ENCODE measurements around the gene MUC5B. TPM values are rescaled to one million over a fixed set of nuclear protein-coding genes. Genes with fewer than 3 reads are reported as not detected.

MUC5B gene
- total RNA-seq, 2 donors from 2014 or later = not detected

GRCh38 chr11:1217151-1217550 is 5.7 kb upstream of the MUC5B start:
- Histone ChIP-seq H3K27ac (ENCODE audit: low read depth, low read length) (no peak overlapping the region), H3K9ac (ENCODE audit: extremely low read depth, low read length, poor library complexity, severe bottlenecking) (no peak overlapping the region), H3K9me3 (ENCODE audit: control insufficient read depth, low read length) (no peaks in the 10 kb centered on the region), H3K36me3 (ENCODE audit: control insufficient read depth, insufficient read depth, low read length) (no peaks in the 10 kb centered on the region), H3K27me3 (ENCODE audit: control insufficient read depth, insufficient read depth, low read length, poor library complexity, severe bottlenecking) (peaks cover 17% of the 10 kb centered on the region), H3K4me3 (ENCODE audit: low read length) (no peak overlapping the region), H3K4me1 (ENCODE audit: control insufficient read depth, insufficient read depth, low read length) (no peaks in the 10 kb centered on the region)
- Mint-ChIP-seq H3K9me3 (peaks cover 17% of the 10 kb centered on the region), H3K27me3 (ENCODE audit: insufficient read depth) (peaks cover 20% of the 10 kb centered on the region), H3K4me1 (no peaks in the 10 kb centered on the region), H3K4me3 (no peak overlapping the region), H3K36me3 (ENCODE audit: low read depth) (no peaks in the 10 kb centered on the region), H3K27ac (no peak overlapping the region)
- DNase-seq = peak; percentile 22
- no peak for TF ChIP-seq CTCF (conservative IDR thresholded peaks at IDR 0.05)
- 91 to 95% methylated on average over 12 to 17 of the region's 17 CpGs for WGBS, 2 experiments (ENCODE audit: insufficient coverage in 1 of 2, insufficient read length in 1 of 2)

GRCh38 chr11:1218256-1218787 is 4.5 kb upstream of the MUC5B start:
- H3K36me3 Mint-ChIP-seq (ENCODE audit: low read depth) = no peaks in the 10 kb centered on the region
- H3K27ac ChIP-seq (ENCODE audit: low read depth, low read length) = no peak overlapping the region
- TF ChIP-seq CTCF (conservative IDR thresholded peaks at IDR 0.05) = no peak
- H3K4me3 ChIP-seq (ENCODE audit: low read length) = no peak overlapping the region
- H3K9me3 Mint-ChIP-seq = peaks cover 9% of the 10 kb centered on the region
- no peak overlapping the region for H3K9ac ChIP-seq (ENCODE audit: extremely low read depth, low read length, poor library complexity, severe bottlenecking)
- H3K9me3 ChIP-seq (ENCODE audit: control insufficient read depth, low read length) = no peaks in the 10 kb centered on the region
- peak; percentile 27 for DNase-seq
- H3K27me3 ChIP-seq (ENCODE audit: control insufficient read depth, insufficient read depth, low read length, poor library complexity, severe bottlenecking) = peaks cover 17% of the 10 kb centered on the region
- H3K4me3 Mint-ChIP-seq = no peak overlapping the region
- 84 to 85% methylated on average over 6 to 15 of the region's 15 CpGs for WGBS, 2 experiments (ENCODE audit: insufficient coverage in 1 of 2, insufficient read length in 1 of 2)
- H3K27me3 Mint-ChIP-seq (ENCODE audit: insufficient read depth) = peaks cover 15% of the 10 kb centered on the region
- no peak overlapping the region for H3K27ac Mint-ChIP-seq
- no peaks in the 10 kb centered on the region for H3K4me1 ChIP-seq (ENCODE audit: control insufficient read depth, insufficient read depth, low read length)
- no peaks in the 10 kb centered on the region for H3K4me1 Mint-ChIP-seq
- no peaks in the 10 kb centered on the region for H3K36me3 ChIP-seq (ENCODE audit: control insufficient read depth, insufficient read depth, low read length)

DNA sequence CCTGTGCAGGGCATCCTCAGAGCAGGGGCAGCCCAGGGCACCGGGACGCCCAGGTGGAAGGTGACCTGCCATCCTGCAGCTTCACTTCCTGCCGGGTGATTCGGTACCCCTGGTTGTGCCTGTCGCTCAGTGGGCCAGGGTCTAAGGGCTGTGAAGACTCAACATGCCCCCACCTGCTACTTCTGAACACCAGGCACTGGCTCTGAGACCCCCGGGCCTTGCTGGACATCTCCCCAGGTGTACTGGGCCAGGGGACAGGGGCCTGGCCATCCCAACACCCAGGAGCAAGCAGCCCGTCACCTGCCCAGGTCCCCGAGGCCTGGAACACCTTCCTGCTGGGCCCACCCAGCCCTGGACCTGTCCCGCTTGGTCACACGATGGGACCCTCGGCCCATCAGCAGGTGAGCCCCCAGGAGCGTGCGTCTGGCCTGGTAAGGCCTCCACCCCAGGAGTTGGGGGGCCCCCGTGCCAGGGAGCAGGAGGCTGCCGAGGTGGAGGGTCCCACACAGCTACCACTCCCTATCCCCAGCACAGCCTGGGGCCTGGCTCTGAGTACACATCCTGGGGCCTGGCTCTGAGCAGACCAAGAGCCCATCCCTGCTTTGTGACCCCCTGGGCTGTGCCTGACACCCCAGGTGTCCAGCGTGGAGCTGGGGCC is 3.9 kb upstream of the MUC5B start:
- H3K4me1 ChIP-seq (ENCODE audit: control insufficient read depth, insufficient read depth, low read length) = no peaks in the 10 kb centered on the region
- Mint-ChIP-seq H3K4me1 (no peaks in the 10 kb centered on the region), H3K27me3 (ENCODE audit: insufficient read depth) (peaks cover 13% of the 10 kb centered on the region), H3K27ac (no peak overlapping the region), H3K36me3 (ENCODE audit: low read depth) (no peaks in the 10 kb centered on the region), H3K4me3 (no peak overlapping the region), H3K9me3 (peaks cover 8% of the 10 kb centered on the region)
- 88 to 96% methylated on average over 11 to 16 of the region's 16 CpGs for WGBS, 2 experiments (ENCODE audit: insufficient coverage in 1 of 2, insufficient read length in 1 of 2)
- H3K4me3 ChIP-seq (ENCODE audit: low read length) = no peak overlapping the region
- no peak for TF ChIP-seq CTCF (conservative IDR thresholded peaks at IDR 0.05)
- H3K27me3 ChIP-seq (ENCODE audit: control insufficient read depth, insufficient read depth, low read length, poor library complexity, severe bottlenecking) = peaks cover 15% of the 10 kb centered on the region
- peak; percentile 39 for DNase-seq
- H3K9ac ChIP-seq (ENCODE audit: extremely low read depth, low read length, poor library complexity, severe bottlenecking) = no peak overlapping the region
- H3K27ac ChIP-seq (ENCODE audit: low read depth, low read length) = no peak overlapping the region
- no peaks in the 10 kb centered on the region for H3K9me3 ChIP-seq (ENCODE audit: control insufficient read depth, low read length)
- no peaks in the 10 kb centered on the region for H3K36me3 ChIP-seq (ENCODE audit: control insufficient read depth, insufficient read depth, low read length)
